GM18867 (cell line): Measurements from ENCODE around the gene GPR153.

ENCODE experiments used
- ATAC-seq: cut with Tn5 transposase; IDR thresholded peaks from one replicate; pipeline ENCODE4 v1.9.1; 2021; ENCODE audit warnings: mild to moderate bottlenecking, moderate library complexity; ENCODE audit not compliant: unreplicated experiment

GPR153 gene

GRCh38 chr1:6287431-6287886 is 26.6 kb upstream of the GPR153 start:
- no peak for ATAC-seq

GRCh38 chr1:6287029-6287428 is 26.1 kb upstream of the GPR153 start:
- no peak for ATAC-seq

- ATAC-seq, result no peak
Measured at GRCh38 chr1:6286266-6286665, 25.4 kb upstream of the GPR153 start.

DNA sequence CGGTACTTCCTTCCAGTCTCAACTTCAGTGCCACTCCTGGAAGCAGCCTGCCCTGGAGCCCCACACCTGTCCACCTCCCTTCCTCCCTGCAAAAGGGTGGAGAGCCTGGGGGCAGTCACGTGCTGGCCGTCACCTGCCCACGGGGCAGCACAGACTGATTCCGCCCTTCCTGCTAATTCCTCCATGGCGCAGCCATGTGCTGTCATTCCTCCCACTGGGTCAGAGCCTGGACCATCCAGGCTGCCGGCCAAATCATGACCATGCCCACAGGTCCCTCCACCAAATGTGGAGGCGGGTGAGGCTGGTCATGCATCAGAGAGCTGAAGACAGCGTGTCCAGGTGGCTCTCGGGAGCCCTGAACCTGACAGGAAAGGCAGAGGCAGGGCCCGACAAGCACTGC is 24.4 kb upstream of the GPR153 start:
- ATAC-seq, result no peak

GRCh38 chr1:6282577-6283270 is 21.8 kb upstream of the GPR153 start:
- no peak for ATAC-seq

- ATAC-seq, result no peak
Measured at GRCh38 chr1:6281511-6282402, 20.9 kb upstream of the GPR153 start.

- ATAC-seq, result no peak
Measured at GRCh38 chr1:6280761-6281451, 20.0 kb upstream of the GPR153 start.

GRCh38 chr1:6279613-6280383 is 18.9 kb upstream of the GPR153 start:
- ATAC-seq, result no peak

GRCh38 chr1:6279066-6279465 is 18.2 kb upstream of the GPR153 start:
- no peak for ATAC-seq

DNA sequence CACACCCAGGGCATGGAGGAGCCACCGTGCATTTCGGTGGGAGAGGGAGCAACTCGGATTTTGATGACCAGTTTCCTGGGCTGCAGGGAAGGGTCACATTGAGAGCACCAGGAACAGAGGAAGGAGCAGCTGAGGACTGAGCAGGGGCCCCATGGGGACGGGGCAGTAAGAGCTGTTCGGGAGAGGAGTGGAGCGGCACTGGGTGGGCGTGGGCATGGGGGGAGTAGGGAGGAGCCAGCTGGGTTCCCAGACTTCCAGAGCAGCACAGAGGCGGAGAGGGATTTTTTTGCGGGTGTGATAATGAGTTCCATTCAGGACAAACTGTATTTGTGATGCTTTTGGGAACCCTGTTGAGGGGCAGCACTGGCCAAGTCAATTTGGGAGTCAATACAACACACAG is 17.4 kb upstream of the GPR153 start:
- no peak for ATAC-seq

DNA sequence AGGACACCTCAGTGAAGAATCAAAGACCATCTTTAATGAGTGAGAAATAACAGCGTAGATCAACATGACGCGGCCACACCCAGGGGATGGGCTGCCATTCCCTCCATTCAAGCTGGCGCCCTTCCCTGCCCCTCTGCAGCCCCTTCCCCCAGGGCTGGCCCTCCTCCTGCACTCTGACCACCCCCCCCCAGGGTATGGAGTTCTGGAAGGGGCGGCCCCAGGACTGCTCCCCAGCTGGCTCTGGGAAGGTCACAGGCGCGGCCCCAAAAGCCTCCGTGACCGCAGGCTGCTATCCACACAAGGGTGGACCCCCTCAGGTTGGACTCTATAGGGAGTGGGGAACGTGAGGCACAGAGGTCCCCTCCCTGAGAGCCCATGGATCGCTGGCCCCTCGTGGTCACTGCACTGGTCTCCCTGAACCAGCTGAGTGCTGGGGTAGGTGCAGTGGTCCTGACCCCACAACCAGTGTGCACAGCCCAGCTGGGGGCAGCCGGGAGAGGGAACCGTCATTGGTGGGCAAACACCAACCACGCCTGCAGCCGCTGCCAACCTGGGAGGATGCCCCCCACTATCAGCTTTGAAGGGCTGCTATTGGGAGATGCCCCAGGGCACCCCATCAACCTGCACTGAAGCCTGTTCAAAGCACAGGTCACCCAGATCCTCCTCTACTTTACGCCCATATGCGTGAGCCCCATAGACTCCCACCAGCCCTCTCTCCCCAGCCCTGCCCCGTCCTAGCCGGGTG is 16.1 kb upstream of the GPR153 start:
- no peak for ATAC-seq

- ATAC-seq, result no peak
Measured at GRCh38 chr1:6275826-6276782, 15.2 kb upstream of the GPR153 start.

- no peak for ATAC-seq
Measured at GRCh38 chr1:6274622-6275139, 13.8 kb upstream of the GPR153 start.

GRCh38 chr1:6274102-6274501 is 13.2 kb upstream of the GPR153 start:
- ATAC-seq, result no peak

GRCh38 chr1:6273380-6273891 is 12.5 kb upstream of the GPR153 start:
- ATAC-seq, result no peak

DNA sequence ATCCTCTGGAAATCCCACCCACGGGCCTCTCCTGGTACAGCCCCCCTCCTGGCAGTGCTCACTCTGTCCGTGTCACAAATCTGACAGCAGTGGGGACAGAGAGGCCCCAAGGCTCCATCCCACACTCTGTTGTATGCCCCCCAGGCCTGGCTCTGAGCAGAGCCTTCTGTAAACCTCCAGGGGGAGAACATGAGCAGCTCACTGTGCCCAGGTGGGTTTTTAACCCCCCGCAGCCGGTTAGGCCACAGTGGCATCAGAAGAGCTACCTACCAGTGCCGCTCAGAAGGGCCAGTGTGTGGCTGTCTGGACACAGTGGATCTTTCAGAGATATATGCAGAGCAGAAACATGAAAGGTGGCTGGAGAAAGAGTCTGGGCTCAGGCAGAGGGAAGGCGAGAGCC is 12.0 kb upstream of the GPR153 start:
- ATAC-seq, result no peak

GRCh38 chr1:6272452-6272851 is 11.6 kb upstream of the GPR153 start:
- no peak for ATAC-seq

GRCh38 chr1:6271554-6271953 is 10.7 kb upstream of the GPR153 start:
- no peak for ATAC-seq

- no peak for ATAC-seq
Measured at GRCh38 chr1:6271006-6271405, 10.1 kb upstream of the GPR153 start.
